Heart right ventricle (tissue), 16 donors: ENCODE data around the gene MPRIP. TPM values are rescaled to one million over a fixed set of nuclear protein-coding genes. Genes with fewer than 3 reads are reported as not detected.

Source experiments
- ATAC-seq, 8 donors: fragments of 200-7000 bp; cut with Tn5 transposase; one replicate each; pipeline ENCODE4 v1.9.1; 2020; ENCODE audit warnings: mild to moderate bottlenecking in 8 of 8, moderate library complexity in 8 of 8, moderate number of reproducible peaks in 1 of 8
- DNase-seq, 2 donors: peaks; one replicate each; pipeline ENCODE4 v3.0.0-alpha.2; 2020
- H3K27ac ChIP-seq, 10 donors: fragments of 200-600 bp; sonication (generic) in 2 of 10; one replicate each; pipeline versions ENCODE4 v1.5.0 to v1.8.0; 2020 to 2022; ENCODE audit warnings: mild to moderate bottlenecking in 3 of 10
- H3K27me3 ChIP-seq, 7 donors: fragments of 200-600 bp; one replicate each; pipeline ENCODE4 v1.8.0; 2021 to 2022; ENCODE audit warnings: mild to moderate bottlenecking in 2 of 7
- H3K36me3 ChIP-seq, 9 donors: fragments of 200-600 bp; sonication (generic) in 1 of 9; one replicate each; pipeline versions ENCODE4 v1.5.0 to v1.8.0; 2020 to 2022; ENCODE audit warnings: mild to moderate bottlenecking in 2 of 9
- H3K4me1 ChIP-seq, 9 donors: fragments of 200-600 bp; sonication (generic) in 1 of 9; one replicate each; pipeline versions ENCODE4 v1.5.0 to v1.8.0; 2020 to 2022; ENCODE audit warnings: mild to moderate bottlenecking in 4 of 9
- H3K4me3 ChIP-seq, 10 donors: fragments of 200-600 bp; sonication (generic) in 2 of 10; one replicate each; pipeline versions ENCODE4 v1.5.0 to v1.8.0; 2020 to 2022; ENCODE audit warnings: mild to moderate bottlenecking in 7 of 10, moderate library complexity in 2 of 10
- H3K9me3 ChIP-seq, 11 donors: fragments of 200-600 bp in 10 of 11; sonication (generic) in 2 of 11; one replicate each; pipeline versions ENCODE4 v1.5.0 to v1.8.0; 2013 to 2022; ENCODE audit warnings: mild to moderate bottlenecking in 2 of 11, control low read depth in 1 of 11, moderate library complexity in 1 of 11
- CTCF ChIP-seq, 9 donors: fragments of 200-600 bp; sonication (generic) in 2 of 9; IDR thresholded peaks; one replicate each; pipeline versions ENCODE4 v1.5.0 to v1.8.0; 2021 to 2022; ENCODE audit warnings: antibody characterized with exemption in 9 of 9, mild to moderate bottlenecking in 5 of 9, moderate library complexity in 1 of 9
- WGBS, 2 donors: extraction: QIAGEN DNeasy Blood & Tissue Kit; methylation state at CpG; one replicate each; pipeline ENCODE4 v1.1.7; 2013; ENCODE audit warnings: inconsistent platforms in 1 of 2; 5-methylcytosine and 5-hydroxymethylcytosine counted together
- intact Hi-C, 10 donors: fragments of 100-400 bp; cut with DNase I; formaldehyde crosslinking; loops; one replicate each; pipeline versions ENCODE4 v1.11.1 to v1.14.2; 2022
- polyA plus RNA-seq, 2 donors: library from polyadenylated mRNA; stranded (reverse); fragments of 200-250 nt; gene quantifications; one replicate each; pipeline ENCODE4 v1.2.3, GENCODE V29; 2013
- total RNA-seq, 10 donors: library from RNA; stranded (reverse); fragmentation: NEBNext Ultra II Directional in 3 of 10; extraction: Animal tissue kit (Norgen Biotek cat#: 25700) in 3 of 10; gene quantifications; one replicate each; pipeline versions ENCODE4 v1.2.1 to v1.2.4, GENCODE V29; 2021 to 2023
- donor health status: Arrhythmogenic right ventricular cardiomyopathy.
- donor health status: ischemic (EF 13 %, LVEDD 7.1; RV severe dilation, severe dysfunction).
- donor health status: healthy with polysubstance abuse.
- donor health status: DM: no; HTN: yes; CAD: no.
- donor health status: DM: no; HTN: no; CAD: no.
- donor health status: ischemic (EF 25% LVEDD 6.9; RV normal size, moderate dysfunction).
- donor health status: ischemic (EF 25% LVEDD 5.7; RV mildly dilated, moderate dysfunction).
- donor health status: healthy.
- donor health status: DM: yes; HTN: yes; CAD: no.
- donor health status: Ischemic cardiomyopathy.
- donor health status: ischemic (EF 35%, LVEDD 5.7; RV mildly dilated, moderate dysfunction).
- donor health status: nonischemic (EF 11% LVEDD 7.7; RV severe dilation, severe dysfunction).
- donor health status: DM: yes; HTN: yes; CAD: no.
- donor health status: PGD.
- donor health status: ischemic (EF 29% LVEDD 5.4; RV normal size, mild dysfunction).
- donor health status: nonischemic (EF 23%, LVEDD 6.1; RV moderate dilation, normal function).

Gene MPRIP
- total and polyA plus RNA-seq, 12 donors = 225 to 409 (median 321) TPM

- peak overlapping the region in 8 of 10 donors; percentile 0 to 74 (median 36) for H3K27ac ChIP-seq
These were observed 33.0 kb downstream of the MPRIP start for GRCh38 chr17:17075125-17075781.

GRCh38 chr17:17076066-17076465 is 33.8 kb downstream of the MPRIP start:
- ATAC-seq (no peak), DNase-seq (no peak)
- peaks cover 70 to 100% (median 91%) of the 10 kb centered on the region in 9 donors for H3K4me1 ChIP-seq
- WGBS, 2 donors = 84 to 88% methylated on average over 5 of the region's 5 CpGs
- no peak overlapping the region for H3K4me3 ChIP-seq
- no peaks in the 10 kb centered on the region for H3K9me3 ChIP-seq
- H3K36me3 ChIP-seq = peaks cover 0 to 54% (median 16%) of the 10 kb centered on the region in 9 donors
- intact Hi-C loops = loop anchor here in 1 of 10 donors (5.0 kb wide), 1 partner anchor 56 kb away; no protein-coding TSS in a partner anchor
- TF ChIP-seq CTCF (IDR thresholded peaks at IDR 0.05) = no peak
- H3K27me3 ChIP-seq = no peaks in the 10 kb centered on the region
- H3K27ac ChIP-seq = peak overlapping the region in 7 of 10 donors; percentile 11 to 74 (median 49)

More at GRCh38 chr17:17075125-17075781, 33.0 kb downstream of the MPRIP start:
- H3K4me1 ChIP-seq = peaks cover 64 to 100% (median 83%) of the 10 kb centered on the region in 9 donors
- no peak for TF ChIP-seq CTCF (IDR thresholded peaks at IDR 0.05)
- intact Hi-C loops = loop anchor here in 1 of 10 donors (5.0 kb wide), 1 partner anchor 57 kb away; no protein-coding TSS in a partner anchor
- H3K27me3 ChIP-seq = no peaks in the 10 kb centered on the region
- ATAC-seq (peak; percentile 35 to 71 (median 43)), DNase-seq (peak; percentile 50 to 72)
- H3K4me3 ChIP-seq = no peak overlapping the region
- peaks cover 0 to 54% (median 16%) of the 10 kb centered on the region in 9 donors for H3K36me3 ChIP-seq
- WGBS, 2 donors = 31 to 41% methylated on average over 11 of the region's 11 CpGs
- H3K9me3 ChIP-seq = peaks cover 0 to 1% (median 0%) of the 10 kb centered on the region in 11 donors

GRCh38 chr17:17077101-17077500 is 34.8 kb downstream of the MPRIP start:
- Histone ChIP-seq H3K36me3 (peaks cover 0 to 51% (median 16%) of the 10 kb centered on the region in 9 donors), H3K9me3 (no peaks in the 10 kb centered on the region), H3K4me1 (peaks cover 68 to 100% (median 94%) of the 10 kb centered on the region in 9 donors), H3K27me3 (no peaks in the 10 kb centered on the region), H3K27ac (peak overlapping the region in 1 of 10 donors; percentile 74), H3K4me3 (no peak overlapping the region)
- DNase-seq (no peak), ATAC-seq (no peak)
- intact Hi-C loops = loop anchor here in 1 of 10 donors (5.0 kb wide), 1 partner anchor 55 kb away; no protein-coding TSS in a partner anchor
- 94 to 96% methylated on average over 6 of the region's 6 CpGs for WGBS, 2 donors
- no peak for TF ChIP-seq CTCF (IDR thresholded peaks at IDR 0.05)

GRCh38 chr17:17077861-17078732 is 35.8 kb downstream of the MPRIP start:
- no peak overlapping the region for H3K4me3 ChIP-seq
- TF ChIP-seq CTCF (IDR thresholded peaks at IDR 0.05) = no peak
- no peaks in the 10 kb centered on the region for H3K27me3 ChIP-seq
- H3K9me3 ChIP-seq = no peaks in the 10 kb centered on the region
- peaks cover 0 to 53% (median 16%) of the 10 kb centered on the region in 9 donors for H3K36me3 ChIP-seq
- H3K4me1 ChIP-seq = peaks cover 59 to 94% (median 84%) of the 10 kb centered on the region in 9 donors
- intact Hi-C loops = loop anchor here in 2 of 10 donors (2.0 to 5.0 kb wide), 2 partner anchors 41 to 54 kb away; no protein-coding TSS in a partner anchor
- H3K27ac ChIP-seq = peak overlapping the region in 1 of 10 donors; percentile 69
- 80 to 81% methylated on average over 15 of the region's 15 CpGs for WGBS, 2 donors
- DNase-seq (no peak), ATAC-seq (no peak)
